ENCODE data around the gene HPS3. TPM values are rescaled to one million over a fixed set of nuclear protein-coding genes. Genes with fewer than 3 reads are reported as not detected.

HPS3 gene
- total and polyA plus RNA-seq, 2 of the 4 experiments (the other 2 are of a cell fraction) = 15.2 to 24.2 TPM

- BruUV-seq (replicated peaks) = no TSS peak
- H3K9ac ChIP-seq (ENCODE audit: low read depth, low read length) = no peak overlapping the region
Observed at GRCh38 chr3:149115114-149115513, 14.3 kb upstream of the HPS3 start.

More at GRCh38 chr3:149115114-149115513, 14.3 kb upstream of the HPS3 start:
- no peak overlapping the region for H2BK20ac ChIP-seq (ENCODE audit: low read depth, low read length)
- peak overlapping the region; percentile 13 for H2AFZ ChIP-seq (replicated peaks; ENCODE audit: low read length, poor library complexity)
- no peaks in the 10 kb centered on the region for H4K20me1 ChIP-seq (ENCODE audit: insufficient read depth, low read length)
- H3K27me3 ChIP-seq (ENCODE audit: control insufficient read depth, insufficient read depth, low read length) = no peaks in the 10 kb centered on the region
- no peak overlapping the region for H3K4ac ChIP-seq (ENCODE audit: low read depth, low read length)
- H3K9me1 ChIP-seq (ENCODE audit: insufficient read depth, low read length) = no peaks in the 10 kb centered on the region
- intact Hi-C loops (cut with micrococcal nuclease) (no loop called here), dilution Hi-C loops (cut with HindIII; ENCODE audit: low sequenced_read_pairs, unreplicated experiment) (no loop called here), in situ Hi-C loops (cut with MboI; ENCODE audit: low sequenced_read_pairs) (loop anchor here (5.0 to 25.0 kb wide), 4 partner anchors 157 to 597 kb away; no protein-coding TSS in a partner anchor)
- no peak overlapping the region for H3K23ac ChIP-seq (ENCODE audit: low read depth, low read length)
- ChIA-PET POLR2A (ENCODE audit: unreplicated experiment) (no interaction called here), CTCF (no interaction called here)
- no peaks in the 10 kb centered on the region for H3K79me1 ChIP-seq (ENCODE audit: low read depth in 1 of 2, low read length in 2 of 2)
- no peak overlapping the region for H4K91ac ChIP-seq (ENCODE audit: insufficient read depth, low read depth, low read length)
- no peaks in the 10 kb centered on the region for H3K9me3 ChIP-seq (ENCODE audit: control insufficient read depth, insufficient read depth, low read length)
- no peak overlapping the region for H2BK120ac ChIP-seq (ENCODE audit: low read depth, low read length)
- TF ChIP-seq NFE2L2 (IDR thresholded peaks at IDR 0.05; ENCODE audit: low read depth, low read length) = no peak
- TF ChIP-seq MAZ (IDR thresholded peaks at IDR 0.05; ENCODE audit: borderline replicate concordance, low read depth, low read length) = no peak
- TF ChIP-seq ELK1 (IDR thresholded peaks at IDR 0.05; ENCODE audit: borderline replicate concordance, low read depth, low read length) = no peak
- TF ChIP-seq RFX5 (IDR thresholded peaks at IDR 0.05; ENCODE audit: low read depth, low read length) = no peak
- no peak for TF ChIP-seq MAFK (IDR thresholded peaks at IDR 0.05; ENCODE audit: low read depth, low read length)
- no peak for TF ChIP-seq MXI1 (IDR thresholded peaks at IDR 0.05; ENCODE audit: borderline replicate concordance, low read depth, low read length)
- TF ChIP-seq CHD1 (IDR thresholded peaks at IDR 0.05; ENCODE audit: low read depth, low read length) = no peak
- no peak for TF ChIP-seq FOS (IDR thresholded peaks at IDR 0.05; ENCODE audit: low read depth, low read length)
- TF ChIP-seq CTCF (conservative IDR thresholded peaks at IDR 0.05; ENCODE audit: low read depth, low read length) = no peak
- no peak for TF ChIP-seq RAD21 (IDR thresholded peaks at IDR 0.05; ENCODE audit: low read length)
- no peak for TF ChIP-seq BHLHE40 (IDR thresholded peaks at IDR 0.05; ENCODE audit: low read depth, low read length)
- TF ChIP-seq POLR2A (IDR thresholded peaks at IDR 0.05; ENCODE audit: low read depth, low read length) = no peak
- no peak for TF ChIP-seq USF2 (IDR thresholded peaks at IDR 0.05; ENCODE audit: low read depth, low read length)
- no peak for TF ChIP-seq SMC3 (IDR thresholded peaks at IDR 0.05; ENCODE audit: low read depth, low read length)
- TF ChIP-seq CEBPB (IDR thresholded peaks at IDR 0.05; ENCODE audit: low read depth, low read length) = no peak
- no peak overlapping the region for H3K4me2 ChIP-seq (ENCODE audit: low read depth, low read length)
- no peak overlapping the region for H3K18ac ChIP-seq (ENCODE audit: low read depth, low read length)
- no peak overlapping the region for H2AK5ac ChIP-seq (ENCODE audit: low read depth, low read length)
- H4K8ac ChIP-seq (ENCODE audit: low read depth in 2 of 2, low read length in 2 of 2) = no peak overlapping the region
- no peak overlapping the region for H3K14ac ChIP-seq (replicated peaks; ENCODE audit: low read depth, low read length)
- H2BK15ac ChIP-seq (ENCODE audit: low read depth, low read length) = no peak overlapping the region
- no peak for DNase-seq
- no peak overlapping the region for H2BK5ac ChIP-seq (ENCODE audit: low read depth, low read length, poor library complexity, severe bottlenecking)
- no peak overlapping the region for H3K27ac ChIP-seq (ENCODE audit: insufficient read depth, low read length)
- WGBS, 2 experiments (ENCODE audit: extremely low coverage in 2 of 2, insufficient read length in 1 of 2) = no CpG with 5 or more reads among the region's 5 CpGs
- no peaks in the 10 kb centered on the region for H3K4me1 ChIP-seq (ENCODE audit: control insufficient read depth, insufficient read depth, low read length)
- H2AK9ac ChIP-seq (replicated peaks; ENCODE audit: low read depth, low read length, poor library complexity) = no peak overlapping the region
- no peaks in the 10 kb centered on the region for H3K36me3 ChIP-seq (ENCODE audit: control insufficient read depth, insufficient read depth, low read length)
- ATAC-seq (ENCODE audit: low read depth) = no peak
- no peak overlapping the region for H4K5ac ChIP-seq (ENCODE audit: low read depth, low read length)
- no peak overlapping the region for H3K56ac ChIP-seq (ENCODE audit: extremely low read depth, insufficient read depth, low read length)
- no peak overlapping the region for H3K4me3 ChIP-seq (ENCODE audit: insufficient read depth, low read depth, low read length)

All from IMR-90 (cell line).